ENCODE measurements around the gene MBD1.

Gene MBD1

GRCh38 chr18:50266248-50266704 is 15.0 kb downstream of the MBD1 start, which contains the start of gene CFAP53:
Gene CFAP53, minus strand, starts transcription at chr18:50266495. Its CDS starts 91 bp downstream, at chr18:50266404.
- TF ChIP-seq CTCF (conservative IDR thresholded peaks at IDR 0.05; ENCODE audit: low read length) (no peak), EZH2phosphoT487 (IDR thresholded peaks at IDR 0.05; ENCODE audit: borderline replicate concordance) (no peak)
- no peaks in the 10 kb centered on the region for H4K20me1 ChIP-seq (ENCODE audit: insufficient read depth, low read length, poor library complexity, severe bottlenecking)

GRCh38 chr18:50262977-50263376 is 18.3 kb downstream of the MBD1 start:
- H4K20me1 ChIP-seq (ENCODE audit: insufficient read depth, low read length, poor library complexity, severe bottlenecking): no peaks in the 10 kb centered on the region
- no peaks in the 10 kb centered on the region for H3K27me3 ChIP-seq (ENCODE audit: insufficient read depth, low read length, poor library complexity, severe bottlenecking)
- H3K9me3 ChIP-seq (ENCODE audit: insufficient read depth, low read depth, low read length): no peaks in the 10 kb centered on the region
- no peaks in the 10 kb centered on the region for H3K79me2 ChIP-seq (ENCODE audit: insufficient read depth, low read length)
- H3K4me3 ChIP-seq (ENCODE audit: low read length, poor library complexity, severe bottlenecking): no peak overlapping the region
- TF ChIP-seq CTCF (conservative IDR thresholded peaks at IDR 0.05; ENCODE audit: low read length) (no peak), EZH2phosphoT487 (IDR thresholded peaks at IDR 0.05; ENCODE audit: borderline replicate concordance) (no peak)
- H3K9ac ChIP-seq (ENCODE audit: low read depth, low read length, poor library complexity, severe bottlenecking): no peak overlapping the region
- no peaks in the 10 kb centered on the region for H3K36me3 ChIP-seq (ENCODE audit: insufficient read depth, low read length)
- no peaks in the 10 kb centered on the region for H3F3A ChIP-seq (ENCODE audit: low read depth)
- H3K4me1 ChIP-seq (ENCODE audit: insufficient read depth, low read length, poor library complexity, severe bottlenecking): peaks cover 12% of the 10 kb centered on the region
- no peaks in the 10 kb centered on the region for H3K9me2 ChIP-seq (replicated peaks; ENCODE audit: low read depth, low read length)
- H2AFZ ChIP-seq (ENCODE audit: low read length): no peak overlapping the region
- H3K4me2 ChIP-seq (ENCODE audit: low read depth, low read length, poor library complexity, severe bottlenecking): no peak overlapping the region

More at GRCh38 chr18:50266248-50266704, 15.0 kb downstream of the MBD1 start, which contains the start of gene CFAP53:
- Histone ChIP-seq H2AFZ (ENCODE audit: low read length) (peak within 1 kb of the TSS; percentile 58; the same call in 1 of the 2 replicates), H3K36me3 (ENCODE audit: insufficient read depth, low read length) (peaks cover 19% of the 10 kb centered on the region; the same call in 1 of the 2 replicates), H3K9me3 (ENCODE audit: insufficient read depth, low read depth, low read length) (no peaks in the 10 kb centered on the region), H3K79me2 (ENCODE audit: insufficient read depth, low read length) (no peaks in the 10 kb centered on the region), H3K9me2 (replicated peaks; ENCODE audit: low read depth, low read length) (no peaks in the 10 kb centered on the region), H3K27me3 (ENCODE audit: insufficient read depth, low read length, poor library complexity, severe bottlenecking) (no peaks in the 10 kb centered on the region), H3F3A (ENCODE audit: low read depth) (no peaks in the 10 kb centered on the region), H3K9ac (ENCODE audit: low read depth, low read length, poor library complexity, severe bottlenecking) (no peak within 1 kb of the TSS), H3K4me3 (ENCODE audit: low read length, poor library complexity, severe bottlenecking) (peak within 1 kb of the TSS; percentile 71), H3K4me1 (ENCODE audit: insufficient read depth, low read length, poor library complexity, severe bottlenecking) (peaks cover 12% of the 10 kb centered on the region), H3K4me2 (ENCODE audit: low read depth, low read length, poor library complexity, severe bottlenecking) (peak within 1 kb of the TSS; percentile 84)

- no peak overlapping the region for H3K4me2 ChIP-seq (ENCODE audit: low read depth, low read length, poor library complexity, severe bottlenecking)
- no peak overlapping the region for H3K4me3 ChIP-seq (ENCODE audit: low read length, poor library complexity, severe bottlenecking)
- no peaks in the 10 kb centered on the region for H3K9me3 ChIP-seq (ENCODE audit: insufficient read depth, low read depth, low read length)
- no peak overlapping the region for H2AFZ ChIP-seq (ENCODE audit: low read length)
- TF ChIP-seq EZH2phosphoT487 (IDR thresholded peaks at IDR 0.05; ENCODE audit: borderline replicate concordance) (no peak), CTCF (conservative IDR thresholded peaks at IDR 0.05; ENCODE audit: low read length) (no peak)
- H3K27me3 ChIP-seq (ENCODE audit: insufficient read depth, low read length, poor library complexity, severe bottlenecking): no peaks in the 10 kb centered on the region
- no peaks in the 10 kb centered on the region for H3F3A ChIP-seq (ENCODE audit: low read depth)
- H3K36me3 ChIP-seq (ENCODE audit: insufficient read depth, low read length): no peaks in the 10 kb centered on the region
- H4K20me1 ChIP-seq (ENCODE audit: insufficient read depth, low read length, poor library complexity, severe bottlenecking): no peaks in the 10 kb centered on the region
- H3K9ac ChIP-seq (ENCODE audit: low read depth, low read length, poor library complexity, severe bottlenecking): no peak overlapping the region
- no peaks in the 10 kb centered on the region for H3K79me2 ChIP-seq (ENCODE audit: insufficient read depth, low read length)
- H3K4me1 ChIP-seq (ENCODE audit: insufficient read depth, low read length, poor library complexity, severe bottlenecking): no peaks in the 10 kb centered on the region
- no peaks in the 10 kb centered on the region for H3K9me2 ChIP-seq (replicated peaks; ENCODE audit: low read depth, low read length)
Observed at GRCh38 chr18:50250935-50251334, 30.4 kb downstream of the MBD1 start.
